Measurements from ENCODE around the gene ROCK2.
A peak's percentile ranks its signal among the peaks of the same experiment; 100 is the strongest.

ROCK2 gene

GRCh38 chr2:11370377-11371091 lies 26.1 kb upstream of the ROCK2 start:
- H3K4me3 ChIP-seq (ENCODE audit: low read depth, low read length), result no peak overlapping the region
- peak; percentile 34 for DNase-seq (ENCODE audit: low read depth, low spot score)
- in situ Hi-C loops (cut with HindIII; ENCODE audit: low sequenced_read_pairs), result no loop called here
- TF ChIP-seq CTCF (IDR thresholded peaks at IDR 0.05; ENCODE audit: low read depth, low read length), result no peak

GRCh38 chr2:11368059-11368572 lies 23.7 kb upstream of the ROCK2 start:
- TF ChIP-seq CTCF (IDR thresholded peaks at IDR 0.05; ENCODE audit: low read depth, low read length), result no peak
- DNase-seq (ENCODE audit: low read depth, low spot score), result no peak
- no peak overlapping the region for H3K4me3 ChIP-seq (ENCODE audit: low read depth, low read length)
- in situ Hi-C loops (cut with HindIII; ENCODE audit: low sequenced_read_pairs), result no loop called here

- in situ Hi-C loops (cut with HindIII; ENCODE audit: low sequenced_read_pairs), result no loop called here
- no peak overlapping the region for H3K4me3 ChIP-seq (ENCODE audit: low read depth, low read length)
- no peak for TF ChIP-seq CTCF (IDR thresholded peaks at IDR 0.05; ENCODE audit: low read depth, low read length)
- DNase-seq (ENCODE audit: low read depth, low spot score), result no peak
Observed at GRCh38 chr2:11367170-11367730, 22.8 kb upstream of the ROCK2 start.

DNA sequence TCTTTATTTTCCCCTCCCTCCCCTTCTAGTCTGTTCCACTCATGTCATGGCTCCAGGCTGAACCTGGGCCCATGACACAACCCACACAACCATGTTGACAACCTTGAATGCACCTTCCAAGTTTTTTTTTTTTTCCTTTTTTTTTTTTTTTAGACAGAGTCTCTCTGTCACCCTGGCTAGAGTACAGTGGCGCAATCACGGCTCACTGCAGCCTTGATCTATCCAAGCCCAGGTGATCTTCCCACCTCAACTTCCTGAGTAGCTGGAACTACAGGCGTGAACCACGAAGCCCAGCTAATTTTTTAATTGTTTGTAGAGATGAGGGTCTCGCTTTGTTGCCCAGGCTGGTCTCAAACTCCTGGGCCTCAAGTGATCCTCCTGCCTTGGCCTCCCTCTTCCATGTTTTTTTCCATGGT lies 21.9 kb upstream of the ROCK2 start:
- no peak for DNase-seq (ENCODE audit: low read depth, low spot score)
- in situ Hi-C loops (cut with HindIII; ENCODE audit: low sequenced_read_pairs), result no loop called here
- no peak overlapping the region for H3K4me3 ChIP-seq (ENCODE audit: low read depth, low read length)
- no peak for TF ChIP-seq CTCF (IDR thresholded peaks at IDR 0.05; ENCODE audit: low read depth, low read length)

GRCh38 chr2:11365096-11365879 lies 20.9 kb upstream of the ROCK2 start:
- H3K4me3 ChIP-seq (ENCODE audit: low read depth, low read length), result no peak overlapping the region
- in situ Hi-C loops (cut with HindIII; ENCODE audit: low sequenced_read_pairs), result no loop called here
- no peak for TF ChIP-seq CTCF (IDR thresholded peaks at IDR 0.05; ENCODE audit: low read depth, low read length)
- no peak for DNase-seq (ENCODE audit: low read depth, low spot score)

GRCh38 chr2:11364565-11364887 lies 20.1 kb upstream of the ROCK2 start:
- no peak for TF ChIP-seq CTCF (IDR thresholded peaks at IDR 0.05; ENCODE audit: low read depth, low read length)
- no peak for DNase-seq (ENCODE audit: low read depth, low spot score)
- in situ Hi-C loops (cut with HindIII; ENCODE audit: low sequenced_read_pairs), result no loop called here

More at GRCh38 chr2:11364565-11364887, 20.1 kb upstream of the ROCK2 start:
- H3K4me3 ChIP-seq (ENCODE audit: low read depth, low read length), result no peak overlapping the region

Data from astrocyte of the spinal cord (primary cell).